ENCODE results near the gene ZNF672. TPM values are rescaled to one million over a fixed set of nuclear protein-coding genes. Genes with fewer than 3 reads are reported as not detected.

The ZNF672 gene
- polyA plus RNA-seq, 1 of the 3 experiments (the other 2 are of a cell fraction) = 14.2 TPM

GRCh38 chr1:248814351-248814750 is 23.7 kb upstream of the ZNF672 start:
- Histone ChIP-seq H3K27ac (ENCODE audit: low read depth in 2 of 2, low read length in 1 of 2) (no peak overlapping the region), H3K4me2 (no peak overlapping the region), H3K36me3 (replicated peaks in 1 of 2; ENCODE audit: control insufficient read depth in 1 of 2, insufficient read depth in 2 of 2, low read length in 1 of 2) (peaks cover 13 to 65% of the 10 kb centered on the region in 2 experiments), H4K20me1 (ENCODE audit: insufficient read depth) (no peaks in the 10 kb centered on the region), H3K79me2 (ENCODE audit: insufficient read depth) (peaks cover 28% of the 10 kb centered on the region), H3K9me2 (no peaks in the 10 kb centered on the region), H3K9ac (no peak overlapping the region), H3K4me1 (ENCODE audit: control insufficient read depth in 1 of 2, insufficient read depth in 2 of 2, low read depth in 1 of 2, low read length in 1 of 2) (peaks cover 0 to 9% of the 10 kb centered on the region in 2 experiments; a peak in 1 of 4 replicates), H3F3A (replicated peaks; ENCODE audit: insufficient read depth) (no peaks in the 10 kb centered on the region), H3K4me3 (ENCODE audit: low read depth in 2 of 2, low read length in 1 of 2) (no peak overlapping the region), H2AFZ (ENCODE audit: low read depth) (no peak overlapping the region), H3K9me3 (no peaks in the 10 kb centered on the region), H3K27me3 (ENCODE audit: insufficient read depth) (no peaks in the 10 kb centered on the region)
- 93% methylated on average over 16 of the region's 16 CpGs for WGBS (ENCODE audit: low lambda C conversion rate)
- ChIA-PET CTCF (interaction anchor here (0.7 to 0.8 kb wide), 2 partner anchors 13 to 19 kb away, joined by 3 read pairs; no protein-coding TSS in a partner anchor), POLR2A (no interaction called here)
- DNase-seq = no peak
- no peak for TF ChIP-seq SMC3 (IDR thresholded peaks at IDR 0.05; ENCODE audit: low read depth, low read length)
- no peak for TF ChIP-seq CHD2 (IDR thresholded peaks at IDR 0.05; ENCODE audit: low read length, partially characterized antibody)
- no peak for TF ChIP-seq EP300 (IDR thresholded peaks at IDR 0.05; ENCODE audit: borderline replicate concordance in 1 of 2, low read depth in 1 of 2, low read length in 1 of 2)
- TF ChIP-seq USF2 (IDR thresholded peaks at IDR 0.05; ENCODE audit: borderline replicate concordance, low read depth, low read length) = no peak
- no peak for TF ChIP-seq FOXM1 (IDR thresholded peaks at IDR 0.05; ENCODE audit: low read depth)
- TF ChIP-seq USF1 (IDR thresholded peaks at IDR 0.05; ENCODE audit: borderline replicate concordance, low read depth) = no peak
- no peak for TF ChIP-seq YY1 (IDR thresholded peaks at IDR 0.05; ENCODE audit: low read depth)
- no peak for TF ChIP-seq POLR2AphosphoS5 (IDR thresholded peaks at IDR 0.05; ENCODE audit: low read depth, low read length)
- no peak for TF ChIP-seq FOXJ3 (CRISPR knock-in tag; IDR thresholded peaks at IDR 0.05)
- no peak for TF ChIP-seq RAD21 (IDR thresholded peaks at IDR 0.05; ENCODE audit: low read length)
- no peak for TF ChIP-seq GABPA (IDR thresholded peaks at IDR 0.05; ENCODE audit: low read depth)
- no peak for TF ChIP-seq TAF1 (IDR thresholded peaks at IDR 0.05; ENCODE audit: borderline replicate concordance, low read depth, low read length)
- no peak for TF ChIP-seq EZH2phosphoT487 (IDR thresholded peaks at IDR 0.05; ENCODE audit: borderline replicate concordance, low read depth)
- no peak for TF ChIP-seq MXI1 (IDR thresholded peaks at IDR 0.05; ENCODE audit: low read depth, low read length)
- no peak for TF ChIP-seq NFIC (IDR thresholded peaks at IDR 0.05; ENCODE audit: borderline replicate concordance)
- TF ChIP-seq RXRA (IDR thresholded peaks at IDR 0.05; ENCODE audit: borderline replicate concordance, low read depth) = no peak

GRCh38 chr1:248815407-248816034 is 22.5 kb upstream of the ZNF672 start:
- H3K79me2 ChIP-seq (ENCODE audit: insufficient read depth) = peaks cover 40% of the 10 kb centered on the region
- no peak for TF ChIP-seq NRF1 (IDR thresholded peaks at IDR 0.05; ENCODE audit: low read depth, low read length)
- no peak for TF ChIP-seq MAX (IDR thresholded peaks at IDR 0.05; ENCODE audit: low read depth)
- no peak for TF ChIP-seq RXRA (IDR thresholded peaks at IDR 0.05; ENCODE audit: borderline replicate concordance, low read depth)
- no peak for TF ChIP-seq PBX3 (IDR thresholded peaks at IDR 0.05)
- no peak for TF ChIP-seq YY1 (IDR thresholded peaks at IDR 0.05; ENCODE audit: low read depth)
- TF ChIP-seq RAD21 (IDR thresholded peaks at IDR 0.05; ENCODE audit: low read length) = no peak
- no peak for TF ChIP-seq JUND (IDR thresholded peaks at IDR 0.05)
- TF ChIP-seq TEAD4 (IDR thresholded peaks at IDR 0.05; ENCODE audit: borderline replicate concordance, insufficient read depth) = no peak
- no peak for TF ChIP-seq GABPA (IDR thresholded peaks at IDR 0.05; ENCODE audit: low read depth)
- no peak for TF ChIP-seq RFX5 (IDR thresholded peaks at IDR 0.05; ENCODE audit: low read length)
- no peak for TF ChIP-seq SMC3 (IDR thresholded peaks at IDR 0.05; ENCODE audit: low read depth, low read length)
- TF ChIP-seq FOXM1 (IDR thresholded peaks at IDR 0.05; ENCODE audit: low read depth) = no peak
- TF ChIP-seq POLR2AphosphoS5 (IDR thresholded peaks at IDR 0.05; ENCODE audit: low read depth, low read length) = no peak
- no peak for TF ChIP-seq ZBTB33 (IDR thresholded peaks at IDR 0.05; ENCODE audit: borderline replicate concordance, low read depth)

More at GRCh38 chr1:248815407-248816034, 22.5 kb upstream of the ZNF672 start:
- Histone ChIP-seq H3K9me3 (no peaks in the 10 kb centered on the region), H3K9ac (no peak overlapping the region), H3K27ac (ENCODE audit: low read depth in 2 of 2, low read length in 1 of 2) (no peak overlapping the region), H2AFZ (ENCODE audit: low read depth) (no peak overlapping the region), H3K4me1 (ENCODE audit: control insufficient read depth in 1 of 2, insufficient read depth in 2 of 2, low read depth in 1 of 2, low read length in 1 of 2) (peaks cover 4 to 7% of the 10 kb centered on the region in 2 experiments; a peak in 1 of 4 replicates), H4K20me1 (ENCODE audit: insufficient read depth) (no peaks in the 10 kb centered on the region), H3K36me3 (replicated peaks in 1 of 2; ENCODE audit: control insufficient read depth in 1 of 2, insufficient read depth in 2 of 2, low read length in 1 of 2) (peaks cover 17 to 71% of the 10 kb centered on the region in 2 experiments), H3K27me3 (ENCODE audit: insufficient read depth) (no peaks in the 10 kb centered on the region), H3K4me2 (no peak overlapping the region), H3F3A (replicated peaks; ENCODE audit: insufficient read depth) (no peaks in the 10 kb centered on the region), H3K4me3 (ENCODE audit: low read depth in 2 of 2, low read length in 1 of 2) (no peak overlapping the region), H3K9me2 (no peaks in the 10 kb centered on the region)
- ChIA-PET POLR2A (interaction anchor here (0.7 kb wide), 1 partner anchor 44 kb away, joined by 3 read pairs; no protein-coding TSS in a partner anchor), CTCF (interaction anchor here (0.6 to 1.1 kb wide), 2 partner anchors 9 to 198 kb away, joined by 3 to 4 read pairs; no protein-coding TSS in a partner anchor)
- WGBS (ENCODE audit: low lambda C conversion rate) = 94% methylated on average over 10 of the region's 10 CpGs
- no peak for DNase-seq

Data from SK-N-SH (cell line).